ENCODE results near the gene BCL2.

- no peak for TF ChIP-seq EZH2phosphoT487 (IDR thresholded peaks at IDR 0.05; ENCODE audit: low read depth)
- TF ChIP-seq, protein P1, sequence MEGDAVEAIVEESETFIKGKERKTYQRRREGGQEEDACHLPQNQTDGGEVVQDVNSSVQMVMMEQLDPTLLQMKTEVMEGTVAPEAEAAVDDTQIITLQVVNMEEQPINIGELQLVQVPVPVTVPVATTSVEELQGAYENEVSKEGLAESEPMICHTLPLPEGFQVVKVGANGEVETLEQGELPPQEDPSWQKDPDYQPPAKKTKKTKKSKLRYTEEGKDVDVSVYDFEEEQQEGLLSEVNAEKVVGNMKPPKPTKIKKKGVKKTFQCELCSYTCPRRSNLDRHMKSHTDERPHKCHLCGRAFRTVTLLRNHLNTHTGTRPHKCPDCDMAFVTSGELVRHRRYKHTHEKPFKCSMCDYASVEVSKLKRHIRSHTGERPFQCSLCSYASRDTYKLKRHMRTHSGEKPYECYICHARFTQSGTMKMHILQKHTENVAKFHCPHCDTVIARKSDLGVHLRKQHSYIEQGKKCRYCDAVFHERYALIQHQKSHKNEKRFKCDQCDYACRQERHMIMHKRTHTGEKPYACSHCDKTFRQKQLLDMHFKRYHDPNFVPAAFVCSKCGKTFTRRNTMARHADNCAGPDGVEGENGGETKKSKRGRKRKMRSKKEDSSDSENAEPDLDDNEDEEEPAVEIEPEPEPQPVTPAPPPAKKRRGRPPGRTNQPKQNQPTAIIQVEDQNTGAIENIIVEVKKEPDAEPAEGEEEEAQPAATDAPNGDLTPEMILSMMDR (IDR thresholded peaks at IDR 0.05; ENCODE audit: low read depth, low read length) = no peak
Measured at GRCh38 chr18:63249771-63250170, 69.8 kb downstream of the BCL2 start.
